ENCODE results near the gene DENND6B.

GRCh38 chr22:50337262-50338041 is 10.6 kb upstream of the DENND6B start:
- no peak for TF ChIP-seq RELA (CRISPR knock-in tag; IDR thresholded peaks at IDR 0.05; ENCODE audit: borderline replicate concordance)
- no peak for TF ChIP-seq CDX4 (CRISPR knock-in tag; IDR thresholded peaks at IDR 0.05; ENCODE audit: borderline replicate concordance)
- no peak for TF ChIP-seq IRF2 (CRISPR knock-in tag; IDR thresholded peaks at IDR 0.05; ENCODE audit: borderline replicate concordance, low read depth)
- no peak for TF ChIP-seq JUN (CRISPR knock-in tag; IDR thresholded peaks at IDR 0.05)
- TF ChIP-seq ZNF425 (CRISPR knock-in tag; conservative IDR thresholded peaks at IDR 0.05), result no peak
- no peak for TF ChIP-seq TEAD4 (CRISPR knock-in tag; IDR thresholded peaks at IDR 0.05)
- no peak for TF ChIP-seq NR1H2 (CRISPR knock-in tag; IDR thresholded peaks at IDR 0.05)
- TF ChIP-seq E2F4 (CRISPR knock-in tag; IDR thresholded peaks at IDR 0.05; ENCODE audit: borderline replicate concordance, low read depth), result no peak
- no peak for TF ChIP-seq TP53 (CRISPR knock-in tag; IDR thresholded peaks at IDR 0.05)
- no peak for TF ChIP-seq CTCF (IDR thresholded peaks at IDR 0.05)
- TF ChIP-seq AR (CRISPR knock-in tag; IDR thresholded peaks at IDR 0.05), result no peak

All from WTC11 (cell line).